AG09309 (cell line): ENCODE measurements around the gene DYNC1H1.
A peak's percentile ranks its signal among the peaks of the same experiment; 100 is the strongest.

Experiments used
- DNase-seq: peaks from one replicate; pipeline ENCODE4 v3.0.0-alpha.2; 2010; ENCODE audit warnings: low read depth
- H3K4me3 ChIP-seq: 2 replicates; pipeline ENCODE4 v1.5.1; 2011; ENCODE audit warnings: mild to moderate bottlenecking, low read depth, low read length, moderate library complexity; ENCODE audit not compliant: control insufficient read depth
- CTCF ChIP-seq: IDR thresholded peaks from 2 replicates; pipeline ENCODE4 v1.5.1; 2011; ENCODE audit warnings: mild to moderate bottlenecking, low read depth, low read length, inconsistent platforms; ENCODE audit not compliant: insufficient read depth, control insufficient read depth; ENCODE audit errors: missing control alignments

Gene DYNC1H1

GRCh38 chr14:102016420-102017090 lies 52.2 kb downstream of the DYNC1H1 start:
- no peak for TF ChIP-seq CTCF
- H3K4me3 ChIP-seq: no peak overlapping the region
- DNase-seq: no peak

GRCh38 chr14:102018251-102018650 lies 53.9 kb downstream of the DYNC1H1 start:
- no peak for DNase-seq
- TF ChIP-seq CTCF: no peak
- H3K4me3 ChIP-seq: no peak overlapping the region

GRCh38 chr14:102019006-102019540 lies 54.7 kb downstream of the DYNC1H1 start:
- no peak for DNase-seq
- no peak overlapping the region for H3K4me3 ChIP-seq
- TF ChIP-seq CTCF: no peak

GRCh38 chr14:102020058-102020971 lies 55.9 kb downstream of the DYNC1H1 start:
- H3K4me3 ChIP-seq: no peak overlapping the region
- TF ChIP-seq CTCF: no peak
- peak; percentile 57 for DNase-seq

GRCh38 chr14:102026934-102027333 lies 62.6 kb downstream of the DYNC1H1 start:
- DNase-seq: no peak
- H3K4me3 ChIP-seq: no peak overlapping the region
- TF ChIP-seq CTCF: no peak

- no peak for DNase-seq
- no peak for TF ChIP-seq CTCF
These were observed 63.6 kb downstream of the DYNC1H1 start for GRCh38 chr14:102027951-102028350.

More at GRCh38 chr14:102027951-102028350, 63.6 kb downstream of the DYNC1H1 start:
- no peak overlapping the region for H3K4me3 ChIP-seq
